HL-60/S4 treated with phorbol 12-myristate 13-acetate at 8.2 ng/mL for 4 days and 3 days (cell line): ENCODE results near the gene CDKN2A.

Source experiments
- in situ Hi-C: fragments of 300-500 bp; cut with MboI; formaldehyde crosslinking; loops from 2 replicates; pipeline ENCODE4 v1.15.0; 2022; ENCODE audit warnings: low sequenced_read_pairs

CDKN2A gene

GRCh38 chr9:21964925-21965385 is 29.2 kb downstream of the CDKN2A start:
- in situ Hi-C loops = loop anchor here (25.0 kb wide), 1 partner anchor 128 kb away; no protein-coding TSS in a partner anchor

GRCh38 chr9:21961569-21961968 is 32.6 kb downstream of the CDKN2A start:
- in situ Hi-C loops = loop anchor here (25.0 kb wide), 1 partner anchor 124 kb away; no protein-coding TSS in a partner anchor

- in situ Hi-C loops = loop anchor here (25.0 kb wide), 1 partner anchor 122 kb away; no protein-coding TSS in a partner anchor
Measured at GRCh38 chr9:21959268-21959667, 34.9 kb downstream of the CDKN2A start.

DNA sequence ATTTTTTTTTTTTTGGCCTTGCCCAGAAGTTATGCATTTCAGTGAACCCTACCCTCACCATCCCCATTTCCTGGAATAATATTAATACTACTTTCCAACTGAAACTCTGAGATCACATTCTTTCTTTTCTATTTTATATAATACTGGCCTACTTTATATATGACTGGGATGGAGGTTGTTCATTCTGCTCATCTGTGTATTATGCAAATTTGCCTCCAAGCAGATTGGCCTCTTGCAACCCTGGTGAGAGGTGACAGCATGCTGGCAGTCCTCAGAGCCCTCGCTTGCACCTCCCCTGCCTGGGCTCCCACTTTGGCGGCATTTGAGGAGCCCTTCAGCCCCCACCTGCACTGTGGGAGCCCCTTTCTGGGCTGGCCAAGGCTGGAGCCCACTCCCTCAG is 35.4 kb downstream of the CDKN2A start:
- in situ Hi-C loops = loop anchor here (25.0 kb wide), 1 partner anchor 122 kb away; no protein-coding TSS in a partner anchor

GRCh38 chr9:21945606-21946005 is 48.6 kb downstream of the CDKN2A start:
- in situ Hi-C loops = no loop called here

- in situ Hi-C loops = no loop called here
Measured at GRCh38 chr9:21943464-21943863, 50.7 kb downstream of the CDKN2A start.

DNA sequence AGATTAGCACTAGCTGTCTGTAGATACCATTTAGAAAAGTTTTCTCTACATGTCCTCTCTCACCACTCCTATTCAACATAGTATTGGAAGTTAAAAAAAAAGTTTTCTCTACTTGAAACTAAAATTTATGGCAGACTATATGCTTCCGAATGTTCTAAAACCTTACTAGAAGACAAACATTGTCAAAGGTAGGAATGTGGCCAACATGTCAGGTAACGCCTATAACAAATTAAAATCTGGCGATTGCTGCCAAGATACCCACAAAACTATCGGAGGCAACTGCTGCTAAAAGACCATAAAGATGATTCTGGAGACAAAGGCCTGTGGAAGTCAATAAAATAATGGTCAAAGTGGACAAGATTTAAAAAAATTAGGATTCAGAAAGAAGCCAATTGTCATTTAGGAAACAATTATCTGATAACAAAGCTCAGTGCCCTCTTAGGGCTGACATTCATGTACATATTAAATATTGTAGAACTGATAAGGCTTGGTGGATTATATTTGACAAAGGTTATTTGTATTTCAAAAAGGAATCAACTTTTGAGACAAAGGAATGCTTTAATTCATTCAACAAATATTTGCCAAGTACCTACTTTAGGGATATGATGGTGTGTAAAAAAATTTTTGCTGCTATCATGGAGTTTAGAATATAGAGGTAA is 52.7 kb downstream of the CDKN2A start:
- in situ Hi-C loops = no loop called here

- in situ Hi-C loops = no loop called here
Measured at GRCh38 chr9:21936161-21936560, 58.0 kb downstream of the CDKN2A start.

DNA sequence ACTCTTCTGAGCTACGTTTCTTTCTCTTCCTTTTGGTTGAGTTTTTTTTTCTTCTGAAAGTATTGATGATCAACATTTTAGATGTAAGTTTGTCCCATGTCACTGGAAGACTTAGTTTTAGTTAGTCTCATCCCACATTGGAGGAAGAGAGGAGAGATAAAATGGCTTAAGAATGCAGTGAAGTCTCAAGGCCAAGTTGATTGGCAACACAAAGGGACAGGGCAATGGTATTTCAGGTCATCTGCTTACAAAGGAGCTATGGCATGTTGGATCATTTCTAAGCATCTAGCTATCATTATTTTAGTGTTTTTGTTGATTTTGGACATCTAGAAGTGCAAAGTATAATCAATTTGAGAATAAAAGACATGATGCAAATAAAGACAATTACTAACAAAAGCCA is 58.6 kb downstream of the CDKN2A start:
- in situ Hi-C loops = no loop called here

DNA sequence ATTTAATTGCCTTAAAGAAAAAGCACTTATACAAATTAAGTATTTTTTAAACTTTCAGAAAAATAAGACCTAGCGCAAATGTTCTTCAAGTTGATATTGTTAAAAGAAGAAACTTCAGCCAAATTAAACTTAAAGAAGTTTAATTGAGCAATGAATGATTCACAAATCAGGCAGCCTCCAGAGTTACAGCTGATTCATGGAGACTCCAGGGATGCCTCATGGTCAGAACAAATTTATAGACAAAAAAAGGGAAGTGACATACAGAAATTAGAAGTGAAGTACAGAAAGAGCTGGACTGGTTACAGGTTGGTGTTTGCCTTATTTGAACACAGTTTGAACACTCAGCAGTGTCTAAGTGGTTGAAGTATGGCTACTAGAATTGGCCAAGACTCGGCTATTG is 60.3 kb downstream of the CDKN2A start:
- in situ Hi-C loops = no loop called here

GRCh38 chr9:21933281-21933680 is 60.9 kb downstream of the CDKN2A start:
- in situ Hi-C loops = no loop called here

GRCh38 chr9:21931428-21931827 is 62.8 kb downstream of the CDKN2A start:
- in situ Hi-C loops = no loop called here

GRCh38 chr9:21927752-21928151 is 66.4 kb downstream of the CDKN2A start:
- in situ Hi-C loops = no loop called here

GRCh38 chr9:21923694-21924093 is 70.5 kb downstream of the CDKN2A start:
- in situ Hi-C loops = no loop called here

DNA sequence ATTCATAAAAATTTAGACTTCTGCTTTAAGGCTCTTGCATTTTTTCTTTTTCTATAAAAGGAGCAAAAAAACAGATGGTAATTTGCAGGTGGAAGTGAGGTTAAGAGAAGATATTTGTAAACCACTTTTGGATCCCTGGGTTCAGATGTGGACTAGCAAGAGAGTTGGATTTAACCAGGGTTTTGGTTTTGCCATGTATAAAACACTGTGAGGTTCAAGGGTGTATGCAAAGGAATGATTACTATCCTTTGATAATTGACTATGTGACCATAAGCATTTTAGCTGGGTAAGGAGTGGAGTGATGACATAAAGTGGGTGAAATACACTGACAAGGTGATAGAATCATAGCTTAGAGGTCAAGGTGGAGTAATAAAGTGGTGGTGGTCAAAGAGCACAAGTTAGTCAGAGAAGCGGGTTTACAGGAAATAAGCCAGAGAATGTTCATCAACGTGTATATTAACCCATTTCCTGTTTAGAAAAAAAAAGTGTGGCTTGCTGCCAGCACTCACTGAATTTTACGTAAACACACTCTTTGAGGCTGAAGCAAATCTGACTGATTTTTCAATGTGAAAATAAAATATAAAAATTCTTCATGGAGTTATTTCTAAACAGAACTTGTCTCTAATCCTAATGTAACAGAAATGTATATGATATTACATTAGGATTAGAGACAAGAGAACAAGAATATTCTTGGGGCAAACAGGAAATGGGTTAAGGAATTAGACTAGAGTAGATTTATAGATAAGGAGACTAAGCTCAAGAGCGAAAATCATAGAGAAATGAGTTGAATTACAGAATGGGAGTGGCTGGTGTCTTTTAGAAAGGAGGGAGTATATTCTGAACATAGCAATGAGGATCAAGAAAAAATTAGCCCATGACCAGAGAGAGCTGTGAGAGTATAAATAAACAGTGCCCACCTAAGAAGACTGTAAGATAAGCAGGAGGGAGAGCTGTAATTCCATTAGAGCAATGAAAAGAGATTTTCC is 74.5 kb downstream of the CDKN2A start:
- in situ Hi-C loops = no loop called here
